Heart right ventricle (tissue), 16 donors: ENCODE data around the gene ATP4A. TPM values are rescaled to one million over a fixed set of nuclear protein-coding genes. Genes with fewer than 3 reads are reported as not detected.

Source experiments
- ATAC-seq, 8 donors: fragments of 200-7000 bp; cut with Tn5 transposase; one replicate each; pipeline ENCODE4 v1.9.1; 2020; ENCODE audit warnings: mild to moderate bottlenecking in 8 of 8, moderate library complexity in 8 of 8, moderate number of reproducible peaks in 1 of 8
- DNase-seq, 2 donors: peaks; one replicate each; pipeline ENCODE4 v3.0.0-alpha.2; 2020
- H3K27ac ChIP-seq, 10 donors: fragments of 200-600 bp; sonication (generic) in 2 of 10; one replicate each; pipeline versions ENCODE4 v1.5.0 to v1.8.0; 2020 to 2022; ENCODE audit warnings: mild to moderate bottlenecking in 3 of 10
- H3K27me3 ChIP-seq, 7 donors: fragments of 200-600 bp; one replicate each; pipeline ENCODE4 v1.8.0; 2021 to 2022; ENCODE audit warnings: mild to moderate bottlenecking in 2 of 7
- H3K36me3 ChIP-seq, 9 donors: fragments of 200-600 bp; sonication (generic) in 1 of 9; one replicate each; pipeline versions ENCODE4 v1.5.0 to v1.8.0; 2020 to 2022; ENCODE audit warnings: mild to moderate bottlenecking in 2 of 9
- H3K4me1 ChIP-seq, 9 donors: fragments of 200-600 bp; sonication (generic) in 1 of 9; one replicate each; pipeline versions ENCODE4 v1.5.0 to v1.8.0; 2020 to 2022; ENCODE audit warnings: mild to moderate bottlenecking in 4 of 9
- H3K4me3 ChIP-seq, 10 donors: fragments of 200-600 bp; sonication (generic) in 2 of 10; one replicate each; pipeline versions ENCODE4 v1.5.0 to v1.8.0; 2020 to 2022; ENCODE audit warnings: mild to moderate bottlenecking in 7 of 10, moderate library complexity in 2 of 10
- H3K9me3 ChIP-seq, 11 donors: fragments of 200-600 bp in 10 of 11; sonication (generic) in 2 of 11; one replicate each; pipeline versions ENCODE4 v1.5.0 to v1.8.0; 2013 to 2022; ENCODE audit warnings: mild to moderate bottlenecking in 2 of 11, control low read depth in 1 of 11, moderate library complexity in 1 of 11
- WGBS, 2 donors: extraction: QIAGEN DNeasy Blood & Tissue Kit; methylation state at CpG; one replicate each; pipeline ENCODE4 v1.1.7; 2013; ENCODE audit warnings: inconsistent platforms in 1 of 2; 5-methylcytosine and 5-hydroxymethylcytosine counted together
- intact Hi-C, 10 donors: fragments of 100-400 bp; cut with DNase I; formaldehyde crosslinking; loops; one replicate each; pipeline versions ENCODE4 v1.11.1 to v1.14.2; 2022
- polyA plus RNA-seq, 2 donors: library from polyadenylated mRNA; stranded (reverse); fragments of 200-250 nt; gene quantifications; one replicate each; pipeline ENCODE4 v1.2.3, GENCODE V29; 2013
- total RNA-seq, 10 donors: library from RNA; stranded (reverse); fragmentation: NEBNext Ultra II Directional in 3 of 10; extraction: Animal tissue kit (Norgen Biotek cat#: 25700) in 3 of 10; gene quantifications; one replicate each; pipeline versions ENCODE4 v1.2.1 to v1.2.4, GENCODE V29; 2021 to 2023
- TF ChIP-seq, protein P1 (sequence below), 9 donors: fragments of 200-600 bp; sonication (generic) in 2 of 9; IDR thresholded peaks; one replicate each; pipeline versions ENCODE4 v1.5.0 to v1.8.0; 2021 to 2022; ENCODE audit warnings: antibody characterized with exemption in 9 of 9, mild to moderate bottlenecking in 5 of 9, moderate library complexity in 1 of 9
- donor health status: Arrhythmogenic right ventricular cardiomyopathy.
- donor health status: ischemic (EF 13 %, LVEDD 7.1; RV severe dilation, severe dysfunction).
- donor health status: healthy with polysubstance abuse.
- donor health status: DM: no; HTN: yes; CAD: no.
- donor health status: DM: no; HTN: no; CAD: no.
- donor health status: ischemic (EF 25% LVEDD 6.9; RV normal size, moderate dysfunction).
- donor health status: ischemic (EF 25% LVEDD 5.7; RV mildly dilated, moderate dysfunction).
- donor health status: healthy.
- donor health status: DM: yes; HTN: yes; CAD: no.
- donor health status: Ischemic cardiomyopathy.
- donor health status: ischemic (EF 35%, LVEDD 5.7; RV mildly dilated, moderate dysfunction).
- donor health status: nonischemic (EF 11% LVEDD 7.7; RV severe dilation, severe dysfunction).
- donor health status: DM: yes; HTN: yes; CAD: no.
- donor health status: PGD.
- donor health status: ischemic (EF 29% LVEDD 5.4; RV normal size, mild dysfunction).
- donor health status: nonischemic (EF 23%, LVEDD 6.1; RV moderate dilation, normal function).

The ATP4A gene
- total and polyA plus RNA-seq, 12 donors = not detected

GRCh38 chr19:35522745-35523327 is 40.6 kb downstream of the ATP4A start:
- DNase-seq (no peak), ATAC-seq (no peak)
- Histone ChIP-seq H3K36me3 (no peaks in the 10 kb centered on the region), H3K4me1 (no peaks in the 10 kb centered on the region), H3K27ac (no peak overlapping the region), H3K27me3 (peaks cover 0 to 53% (median 32%) of the 10 kb centered on the region in 7 donors), H3K4me3 (no peak overlapping the region), H3K9me3 (no peaks in the 10 kb centered on the region)
- TF ChIP-seq, protein P1, sequence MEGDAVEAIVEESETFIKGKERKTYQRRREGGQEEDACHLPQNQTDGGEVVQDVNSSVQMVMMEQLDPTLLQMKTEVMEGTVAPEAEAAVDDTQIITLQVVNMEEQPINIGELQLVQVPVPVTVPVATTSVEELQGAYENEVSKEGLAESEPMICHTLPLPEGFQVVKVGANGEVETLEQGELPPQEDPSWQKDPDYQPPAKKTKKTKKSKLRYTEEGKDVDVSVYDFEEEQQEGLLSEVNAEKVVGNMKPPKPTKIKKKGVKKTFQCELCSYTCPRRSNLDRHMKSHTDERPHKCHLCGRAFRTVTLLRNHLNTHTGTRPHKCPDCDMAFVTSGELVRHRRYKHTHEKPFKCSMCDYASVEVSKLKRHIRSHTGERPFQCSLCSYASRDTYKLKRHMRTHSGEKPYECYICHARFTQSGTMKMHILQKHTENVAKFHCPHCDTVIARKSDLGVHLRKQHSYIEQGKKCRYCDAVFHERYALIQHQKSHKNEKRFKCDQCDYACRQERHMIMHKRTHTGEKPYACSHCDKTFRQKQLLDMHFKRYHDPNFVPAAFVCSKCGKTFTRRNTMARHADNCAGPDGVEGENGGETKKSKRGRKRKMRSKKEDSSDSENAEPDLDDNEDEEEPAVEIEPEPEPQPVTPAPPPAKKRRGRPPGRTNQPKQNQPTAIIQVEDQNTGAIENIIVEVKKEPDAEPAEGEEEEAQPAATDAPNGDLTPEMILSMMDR (IDR thresholded peaks at IDR 0.05) = no peak
- intact Hi-C loops = no loop called here
- 82 to 91% methylated on average over 12 of the region's 12 CpGs for WGBS, 2 donors

GRCh38 chr19:35521124-35521743 is 42.2 kb downstream of the ATP4A start:
- intact Hi-C loops = no loop called here
- 62 to 68% methylated on average over 16 of the region's 16 CpGs for WGBS, 2 donors

DNA sequence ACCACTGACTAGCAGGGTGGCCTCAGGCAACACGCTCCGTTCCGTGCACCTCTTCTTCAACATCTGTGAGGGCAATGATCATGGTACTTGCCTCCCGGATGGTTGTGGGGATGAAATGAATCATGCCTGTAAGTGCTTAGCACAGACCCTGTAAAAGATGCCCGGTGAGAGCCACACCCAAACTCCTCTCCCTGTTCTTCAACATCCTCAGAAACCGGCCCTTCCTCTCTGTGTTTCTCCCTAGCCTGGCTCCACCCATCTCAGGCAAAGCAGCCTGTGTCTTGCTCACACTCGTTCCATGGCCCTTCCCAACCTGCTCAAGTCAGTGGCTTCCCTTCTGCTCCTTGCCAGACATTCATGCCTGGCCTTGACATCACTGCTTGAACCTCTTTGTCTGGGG is 44.2 kb downstream of the ATP4A start:
- Histone ChIP-seq H3K9me3 (no peaks in the 10 kb centered on the region), H3K27ac (no peak overlapping the region), H3K27me3 (peaks cover 0 to 24% (median 17%) of the 10 kb centered on the region in 7 donors), H3K4me3 (no peak overlapping the region), H3K36me3 (no peaks in the 10 kb centered on the region), H3K4me1 (no peaks in the 10 kb centered on the region)
- intact Hi-C loops = no loop called here
- ATAC-seq = no peak
- TF ChIP-seq, protein P1 (IDR thresholded peaks at IDR 0.05) = no peak
- WGBS, 2 donors = 70 to 80% methylated on average over 7 of the region's 7 CpGs
- no peak for DNase-seq

More at GRCh38 chr19:35521124-35521743, 42.2 kb downstream of the ATP4A start:
- Histone ChIP-seq H3K9me3 (no peaks in the 10 kb centered on the region), H3K36me3 (no peaks in the 10 kb centered on the region), H3K4me1 (no peaks in the 10 kb centered on the region), H3K27ac (no peak overlapping the region), H3K27me3 (peaks cover 0 to 37% (median 24%) of the 10 kb centered on the region in 7 donors), H3K4me3 (no peak overlapping the region)
- ATAC-seq = no peak
- DNase-seq = no peak
- TF ChIP-seq, protein P1 (IDR thresholded peaks at IDR 0.05) = no peak

DNA sequence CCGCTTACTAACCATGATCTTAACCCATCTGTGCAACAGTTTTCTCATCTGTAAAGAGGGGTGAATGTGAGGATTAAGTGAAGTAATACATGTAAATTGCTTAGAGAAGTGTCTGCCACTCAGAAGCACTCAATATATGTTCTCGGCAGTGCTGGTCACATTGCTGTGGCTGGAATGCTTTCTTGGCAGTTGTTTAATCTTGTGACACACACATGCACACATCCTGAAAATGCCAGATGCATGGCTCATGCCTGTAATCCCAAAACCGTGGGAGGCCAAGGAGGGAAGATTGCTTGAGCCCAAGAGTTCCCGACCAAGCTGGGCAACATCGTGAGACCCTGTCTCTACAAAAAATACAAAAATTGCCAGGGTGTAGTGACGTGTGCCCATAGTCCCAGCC is 45.1 kb downstream of the ATP4A start:
- TF ChIP-seq, protein P1 (IDR thresholded peaks at IDR 0.05) = no peak
- ATAC-seq = no peak
- intact Hi-C loops = no loop called here
- Histone ChIP-seq H3K27ac (no peak overlapping the region), H3K27me3 (peaks cover 0 to 24% (median 17%) of the 10 kb centered on the region in 7 donors), H3K4me1 (no peaks in the 10 kb centered on the region), H3K36me3 (no peaks in the 10 kb centered on the region), H3K9me3 (no peaks in the 10 kb centered on the region), H3K4me3 (no peak overlapping the region)
- no peak for DNase-seq
- 36 to 39% methylated on average over 6 of the region's 6 CpGs for WGBS, 2 donors
